Measurements from ENCODE around the gene UGT1A7. TPM values are rescaled to one million over a fixed set of nuclear protein-coding genes. Genes with fewer than 3 reads are reported as not detected.
"Not testable (repeated sequence)": the region's sequence is repeated elsewhere in the genome, so short reads cannot be mapped to it uniquely, and the experiment has no call there.

Gene UGT1A7
- total and polyA plus RNA-seq, 2 donors, result 0.08 to 2.5 TPM

DNA sequence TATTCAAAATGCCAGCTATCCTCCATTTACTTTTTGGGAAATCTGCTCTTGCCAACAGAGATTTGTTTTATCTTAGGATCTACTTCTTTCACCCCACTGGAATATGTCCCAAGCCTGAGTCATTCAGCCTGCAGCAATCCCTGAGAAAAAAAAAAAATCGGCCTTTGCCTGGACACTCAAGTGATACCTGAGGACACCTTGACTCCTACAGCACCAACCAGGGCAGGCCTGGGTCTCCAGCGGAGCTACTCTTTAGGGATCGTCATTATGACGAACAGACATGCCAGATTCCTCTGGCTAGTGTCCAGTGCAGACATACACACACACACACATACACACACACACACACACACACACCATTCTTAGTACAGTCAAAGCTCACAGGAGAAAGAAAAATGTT lies 8.7 kb downstream of the UGT1A7 start:
- no peaks in the 10 kb centered on the region for H3K36me3 ChIP-seq (ENCODE audit: insufficient read depth)
- H3K4me3 ChIP-seq (ENCODE audit: low read depth, low read length), result no peak overlapping the region
- no peak for DNase-seq (ENCODE audit: extremely low spot score)
- no peak overlapping the region for H3K27ac ChIP-seq (ENCODE audit: low read depth)
- H3K4me1 ChIP-seq (ENCODE audit: insufficient read depth), result no peaks in the 10 kb centered on the region
- WGBS, result 62% methylated on average over 4 of the region's 4 CpGs

DNA sequence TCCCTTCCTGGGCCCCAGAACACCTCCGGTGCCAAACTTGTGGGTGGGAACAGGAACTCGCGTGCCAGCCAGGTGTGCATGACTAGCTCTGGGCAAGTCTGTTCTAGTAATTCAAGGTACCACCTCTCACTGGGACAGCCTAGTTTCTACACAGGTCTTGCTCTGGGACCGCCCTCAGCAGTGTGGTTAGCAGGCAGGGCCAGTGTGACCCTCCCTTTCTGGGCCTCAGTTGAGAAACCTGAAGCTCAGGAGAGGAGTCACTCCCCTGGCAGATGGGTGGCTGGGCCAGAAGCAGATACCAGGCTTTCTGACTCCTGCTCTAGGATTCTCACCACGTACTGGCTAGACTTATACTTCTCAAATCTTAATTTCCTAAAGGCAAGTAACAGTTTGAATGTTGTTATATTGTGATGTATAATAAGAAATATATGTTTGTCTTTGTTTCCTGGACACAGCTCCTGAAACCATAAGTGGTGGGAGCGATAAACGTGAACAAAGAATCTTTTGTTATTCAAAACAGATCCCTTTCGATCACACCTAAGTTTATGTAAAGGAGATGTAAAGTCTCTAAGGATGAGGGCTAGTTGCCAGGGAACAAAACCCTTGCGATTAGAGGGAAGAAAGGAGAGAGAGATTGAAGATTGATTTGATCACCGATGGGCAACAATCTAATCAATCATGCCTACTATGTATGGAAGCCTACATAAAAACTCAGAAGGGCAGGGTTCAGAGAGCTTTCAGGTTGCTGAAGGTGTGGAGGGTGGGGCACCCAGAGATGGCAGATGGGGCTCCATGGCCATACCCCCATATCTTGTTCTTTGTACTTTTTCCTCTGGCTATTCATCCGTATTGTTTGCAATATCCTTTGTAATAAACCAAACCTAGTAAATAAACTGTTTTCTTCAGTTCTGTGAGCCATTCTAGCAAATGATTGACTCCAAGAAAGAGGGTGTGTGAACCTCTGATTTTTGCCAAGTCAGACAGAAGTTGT lies 10.0 kb downstream of the UGT1A7 start:
- 81% methylated on average over 11 of the region's 11 CpGs for WGBS
- Histone ChIP-seq H3K36me3 (ENCODE audit: insufficient read depth) (no peaks in the 10 kb centered on the region), H3K27ac (ENCODE audit: low read depth) (peak overlapping the region; percentile 34), H3K4me1 (ENCODE audit: insufficient read depth) (no peaks in the 10 kb centered on the region), H3K4me3 (ENCODE audit: low read depth, low read length) (peak overlapping the region; percentile 2)
- peak; percentile 73 for DNase-seq (ENCODE audit: extremely low spot score)

DNA sequence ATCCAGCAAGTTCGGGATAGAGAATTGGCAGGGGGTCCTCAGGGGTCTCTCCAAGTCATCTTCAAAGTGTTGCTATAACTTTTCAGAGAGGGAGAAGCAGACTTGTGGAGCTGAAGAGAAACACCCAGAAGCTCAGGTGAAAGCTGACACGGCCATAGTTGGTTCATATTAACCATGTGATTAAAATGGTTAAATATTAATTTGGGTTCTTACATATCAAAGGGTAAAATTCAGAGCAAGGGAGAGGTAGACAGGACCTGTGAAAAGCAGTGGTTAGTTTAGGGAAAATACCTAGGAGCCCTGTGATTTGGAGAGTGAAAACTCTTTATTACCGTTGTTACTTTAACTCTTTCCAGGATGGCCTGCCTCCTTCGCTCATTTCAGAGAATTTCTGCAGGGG lies 10.9 kb downstream of the UGT1A7 start, which contains the start of gene UGT1A6:
TSS of gene UGT1A6 (plus strand) at position 243 of the 400 bp plus-strand sequence. CDS start at position 358, 115 bp downstream.
- Histone ChIP-seq H3K4me3 (ENCODE audit: low read depth, low read length) (peak within 1 kb of the TSS; percentile 2), H3K27ac (ENCODE audit: low read depth) (peak within 1 kb of the TSS; percentile 34), H3K4me1 (ENCODE audit: insufficient read depth) (no peaks in the 10 kb centered on the region), H3K36me3 (ENCODE audit: insufficient read depth) (no peaks in the 10 kb centered on the region)
- no peak for DNase-seq (ENCODE audit: extremely low spot score)
- WGBS, result 83% methylated on average over 4 of the region's 4 CpGs

DNA sequence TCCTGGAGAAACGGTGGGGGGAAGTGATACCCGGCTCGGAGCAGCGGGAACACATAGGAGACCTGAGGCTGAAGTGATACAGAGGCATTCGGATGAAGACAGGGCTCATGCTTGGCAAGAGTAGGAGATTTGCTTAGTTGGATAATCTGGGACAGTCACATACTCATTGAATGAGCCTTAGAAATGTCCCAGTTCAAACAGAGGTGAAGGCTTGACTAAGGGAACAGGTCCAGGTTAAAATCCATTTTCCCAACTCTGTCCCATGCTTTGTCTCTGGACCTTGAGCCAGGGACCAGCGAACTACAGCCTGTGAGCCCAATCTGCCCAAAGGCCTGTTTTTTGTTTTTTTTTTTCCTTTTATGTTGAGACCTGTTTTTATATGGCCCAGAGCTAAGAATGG lies 12.3 kb downstream of the UGT1A7 start:
- Histone ChIP-seq H3K27ac (ENCODE audit: low read depth) (no peak overlapping the region), H3K36me3 (ENCODE audit: insufficient read depth) (no peaks in the 10 kb centered on the region), H3K4me3 (ENCODE audit: low read depth, low read length) (no peak overlapping the region), H3K4me1 (ENCODE audit: insufficient read depth) (peaks cover 1% of the 10 kb centered on the region)
- WGBS, result 77% methylated on average over 6 of the region's 6 CpGs
- DNase-seq (ENCODE audit: extremely low spot score), result no peak

DNA sequence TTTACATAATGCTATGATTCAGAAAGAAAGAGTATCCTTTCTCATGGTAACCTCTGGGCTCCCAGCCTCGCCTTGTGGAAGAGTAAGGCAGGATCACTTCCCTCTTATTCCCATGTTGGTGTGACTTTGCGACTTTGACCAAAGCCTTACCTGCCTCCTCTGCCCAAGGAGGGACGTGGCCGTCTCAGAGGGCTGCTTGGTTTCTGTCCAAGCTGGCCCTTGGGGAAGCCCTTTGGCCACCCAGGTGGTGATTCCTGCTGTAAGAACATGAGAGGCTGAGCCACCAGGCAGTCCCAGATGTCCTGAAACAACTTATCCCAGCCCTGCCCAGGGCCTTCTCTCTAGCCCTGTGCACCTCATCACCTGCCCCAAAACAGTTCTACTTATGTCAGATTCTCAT lies 17.0 kb downstream of the UGT1A7 start:
- H3K27ac ChIP-seq (ENCODE audit: low read depth), result no peak overlapping the region
- no peaks in the 10 kb centered on the region for H3K36me3 ChIP-seq (ENCODE audit: insufficient read depth)
- no peak overlapping the region for H3K4me3 ChIP-seq (ENCODE audit: low read depth, low read length)
- no peak for DNase-seq (ENCODE audit: extremely low spot score)
- peaks cover 1% of the 10 kb centered on the region for H3K4me1 ChIP-seq (ENCODE audit: insufficient read depth)
- 87% methylated on average over 4 of the region's 4 CpGs for WGBS

DNA sequence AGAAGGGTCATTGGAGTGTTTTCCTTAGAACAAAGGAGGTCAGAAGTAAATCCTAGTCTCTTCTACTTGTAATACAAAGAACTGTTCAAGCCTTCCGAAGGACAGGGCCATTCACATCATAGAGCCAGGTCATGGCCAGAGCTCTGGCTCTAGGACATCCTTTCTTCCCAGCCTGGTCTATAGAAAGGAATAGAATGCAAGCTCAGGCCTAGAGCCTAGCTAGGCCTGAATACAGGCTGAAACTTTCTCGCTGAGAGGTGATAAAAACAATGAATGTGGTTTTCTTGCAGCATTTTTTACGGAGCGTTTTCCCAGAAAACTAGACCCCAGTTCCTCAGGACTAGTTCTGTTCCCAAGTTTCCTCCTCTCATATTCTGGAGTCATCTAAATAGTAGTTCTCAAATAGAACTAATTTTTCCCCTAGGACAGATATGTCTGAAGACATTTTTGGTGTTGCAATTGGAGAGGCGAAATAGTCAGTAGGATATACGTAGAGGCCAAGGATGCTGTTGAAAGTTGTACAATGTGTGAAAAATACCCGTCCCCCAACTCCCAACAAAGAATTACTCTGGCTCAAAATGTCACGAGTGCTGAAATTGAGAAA lies 17.8 kb downstream of the UGT1A7 start:
- H3K36me3 ChIP-seq (ENCODE audit: insufficient read depth), result no peaks in the 10 kb centered on the region
- peaks cover 1% of the 10 kb centered on the region for H3K4me1 ChIP-seq (ENCODE audit: insufficient read depth)
- 84% methylated on average over 8 of the region's 8 CpGs for whole genome bisulfite sequencing
- H3K27ac ChIP-seq (ENCODE audit: low read depth), result no peak overlapping the region
- no peak for DNase-seq (ENCODE audit: extremely low spot score)
- H3K4me3 ChIP-seq (ENCODE audit: low read depth, low read length), result no peak overlapping the region

DNA sequence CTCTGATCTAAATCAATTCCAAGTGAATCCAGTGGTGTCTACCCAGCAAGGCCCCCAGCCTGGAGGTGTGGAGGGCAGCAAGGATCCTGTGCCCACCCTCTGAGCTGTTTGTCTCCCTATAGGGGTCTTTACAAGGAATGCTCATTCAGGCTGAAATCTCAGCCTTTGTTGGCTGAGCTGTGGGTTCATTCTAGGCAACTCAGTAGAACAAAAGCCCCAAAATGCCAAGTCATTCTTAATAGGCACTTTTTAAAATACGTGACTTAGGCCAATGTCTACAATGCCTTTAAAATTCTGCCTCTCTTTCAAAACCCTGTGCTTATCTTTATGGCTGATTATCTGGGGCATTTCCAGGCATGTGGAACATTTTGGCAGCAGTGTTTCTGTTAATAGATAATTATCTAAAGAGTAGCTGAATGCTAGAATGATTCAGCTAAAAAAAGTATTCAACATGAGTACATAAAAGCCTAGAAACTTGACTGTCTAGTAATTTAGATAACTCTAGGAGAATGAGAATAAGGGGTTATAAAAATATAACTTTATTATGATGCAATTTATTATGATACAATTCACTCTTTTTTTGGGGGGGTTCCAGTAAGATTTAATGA lies 18.4 kb downstream of the UGT1A7 start:
- peaks cover 1% of the 10 kb centered on the region for H3K4me1 ChIP-seq (ENCODE audit: insufficient read depth)
- H3K27ac ChIP-seq (ENCODE audit: low read depth), result no peak overlapping the region
- WGBS, result 15% methylated on average over 1 of the region's 1 CpG
- no peak overlapping the region for H3K4me3 ChIP-seq (ENCODE audit: low read depth, low read length)
- peak; percentile 75 for DNase-seq (ENCODE audit: extremely low spot score)
- no peaks in the 10 kb centered on the region for H3K36me3 ChIP-seq (ENCODE audit: insufficient read depth)

DNA sequence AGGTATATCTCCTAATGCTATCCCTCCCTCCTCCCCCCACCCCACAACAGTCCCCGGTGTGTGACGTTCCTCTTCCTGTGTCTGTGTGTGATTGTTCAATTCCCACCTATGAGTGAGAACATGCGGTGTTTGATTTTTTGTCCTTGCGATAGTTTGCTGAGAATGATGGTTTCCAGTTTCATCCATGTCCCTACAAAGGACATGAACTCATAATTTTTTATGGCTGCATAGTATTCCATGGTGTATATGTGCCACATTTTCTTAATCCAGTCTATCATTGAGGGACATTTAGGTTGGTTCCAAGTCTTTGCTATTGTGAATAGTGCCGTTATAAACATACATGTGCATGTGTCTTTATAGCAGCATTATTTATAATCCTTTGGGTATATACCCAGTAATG lies 19.1 kb downstream of the UGT1A7 start:
- not testable (repeated sequence) for H3K27ac ChIP-seq (ENCODE audit: low read depth); H3K36me3 ChIP-seq (ENCODE audit: insufficient read depth); H3K4me3 ChIP-seq (ENCODE audit: low read depth, low read length); DNase-seq (ENCODE audit: extremely low spot score); H3K4me1 ChIP-seq (ENCODE audit: insufficient read depth)
- WGBS, result 89% methylated on average over 5 of the region's 5 CpGs

DNA sequence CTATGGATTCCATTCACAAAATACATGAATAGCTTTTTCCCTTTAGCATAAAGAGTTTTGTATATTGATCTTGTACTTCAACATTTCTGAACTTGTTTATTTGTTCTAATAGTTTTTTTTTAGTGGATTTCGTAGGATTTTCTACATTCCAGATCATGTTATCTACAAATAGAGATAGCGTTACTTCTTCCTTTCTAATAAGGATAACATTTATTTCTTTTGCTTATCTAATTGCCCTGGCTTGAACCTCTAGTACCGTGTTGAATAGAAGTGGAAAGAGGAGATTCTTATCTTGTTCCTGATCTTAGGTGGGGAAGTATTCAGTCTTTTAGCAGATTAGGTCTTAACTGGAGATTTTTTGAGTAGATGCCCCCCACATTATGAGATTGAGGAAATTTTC lies 20.5 kb downstream of the UGT1A7 start:
- Histone ChIP-seq H3K4me1 (ENCODE audit: insufficient read depth) (peaks cover 1% of the 10 kb centered on the region), H3K36me3 (ENCODE audit: insufficient read depth) (no peaks in the 10 kb centered on the region), H3K4me3 (ENCODE audit: low read depth, low read length) (no peak overlapping the region), H3K27ac (ENCODE audit: low read depth) (no peak overlapping the region)
- DNase-seq (ENCODE audit: extremely low spot score), result no peak
- WGBS, result 35% methylated on average over 3 of the region's 3 CpGs

DNA sequence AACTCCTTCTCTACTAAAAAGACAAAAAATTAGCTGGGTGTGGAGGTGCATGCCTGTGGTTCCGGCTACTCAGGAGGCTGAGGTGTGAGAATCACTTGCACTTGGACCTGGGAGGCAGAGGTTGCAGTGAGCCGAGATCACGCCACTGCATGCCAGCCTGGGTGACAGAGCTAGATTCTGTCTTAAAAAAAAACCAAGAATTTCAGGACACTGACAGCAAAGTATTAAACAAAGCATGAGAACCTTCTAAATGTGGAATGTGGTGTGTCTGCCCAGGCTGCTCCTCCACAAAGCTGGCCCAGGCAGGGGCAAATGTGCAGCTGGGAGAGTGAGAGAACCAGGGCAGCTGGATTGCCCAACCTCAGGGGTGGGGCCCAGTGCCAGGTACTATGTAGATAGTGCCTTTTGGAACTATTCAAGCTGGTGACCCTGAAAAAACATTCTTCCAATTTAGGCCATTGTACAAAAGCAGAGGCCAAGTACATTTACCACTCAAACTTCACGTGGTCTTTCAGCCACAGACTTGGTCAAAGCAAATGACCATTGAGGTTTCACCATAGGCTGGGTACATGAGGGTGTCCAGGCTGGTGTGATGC lies 24.3 kb downstream of the UGT1A7 start:
- WGBS, result 64% methylated on average over 4 of the region's 4 CpGs
- H3K4me3 ChIP-seq (ENCODE audit: low read depth, low read length), result no peak overlapping the region
- no peak for DNase-seq (ENCODE audit: extremely low spot score)
- H3K36me3 ChIP-seq (ENCODE audit: insufficient read depth), result no peaks in the 10 kb centered on the region
- H3K27ac ChIP-seq (ENCODE audit: low read depth), result no peak overlapping the region
- H3K4me1 ChIP-seq (ENCODE audit: insufficient read depth), result no peaks in the 10 kb centered on the region

DNA sequence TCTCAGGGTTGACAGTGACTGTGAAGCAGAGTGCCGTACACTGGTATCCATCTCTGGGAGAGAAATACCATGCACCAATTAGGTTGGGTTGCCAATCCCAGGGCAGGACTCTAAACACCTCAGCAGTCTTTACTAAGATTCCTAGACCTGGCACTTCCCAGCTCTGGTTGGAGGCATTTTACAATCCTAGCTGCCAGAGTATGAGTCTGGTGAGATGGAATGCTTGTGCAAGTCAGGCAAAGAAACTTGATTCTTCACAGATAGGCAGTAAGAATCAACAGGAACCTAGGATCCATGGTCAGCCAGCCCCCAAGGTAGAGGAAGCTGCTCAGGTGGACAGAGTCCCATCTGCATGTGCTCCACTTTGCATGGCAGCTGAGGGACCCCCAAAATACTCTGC lies 25.0 kb downstream of the UGT1A7 start:
- WGBS, result 2% methylated on average over 1 of the region's 1 CpG
- H3K36me3 ChIP-seq (ENCODE audit: insufficient read depth), result no peaks in the 10 kb centered on the region
- no peak overlapping the region for H3K4me3 ChIP-seq (ENCODE audit: low read depth, low read length)
- no peaks in the 10 kb centered on the region for H3K4me1 ChIP-seq (ENCODE audit: insufficient read depth)
- H3K27ac ChIP-seq (ENCODE audit: low read depth), result no peak overlapping the region
- DNase-seq (ENCODE audit: extremely low spot score), result no peak

DNA sequence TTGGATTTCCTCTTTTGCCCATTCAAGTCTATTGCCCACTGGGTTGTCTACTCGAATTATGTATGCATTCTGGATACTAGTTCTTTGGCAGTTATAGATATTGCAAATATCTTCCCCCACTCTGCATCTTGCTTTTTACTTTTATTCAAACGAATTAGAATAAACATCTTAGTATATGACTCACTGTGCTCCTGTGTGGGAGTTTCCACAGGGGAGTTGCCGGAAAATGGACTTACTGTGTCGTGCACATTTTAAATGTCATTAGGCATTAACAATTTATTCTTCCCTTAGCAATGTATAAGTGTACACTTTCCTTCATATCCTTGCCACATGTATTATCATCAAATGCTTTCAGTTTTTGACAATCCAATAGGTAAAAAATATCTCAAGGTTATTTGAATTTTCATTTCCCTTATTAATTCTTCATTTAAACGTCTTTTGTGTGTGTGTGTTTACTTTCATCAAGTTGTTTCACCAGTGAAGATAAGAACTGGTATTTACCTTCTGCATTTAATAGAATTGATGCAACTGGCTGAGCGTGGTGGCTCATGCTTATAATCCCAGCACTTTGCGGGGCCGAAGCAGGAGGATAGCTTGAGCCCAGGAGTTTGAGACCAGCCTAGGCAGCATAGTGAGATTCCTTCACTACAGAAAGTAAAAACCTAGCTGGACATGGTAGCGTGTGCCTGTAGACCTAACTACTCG lies 26.4 kb downstream of the UGT1A7 start:
- no peak for DNase-seq (ENCODE audit: extremely low spot score)
- WGBS, result 60% methylated on average over 10 of the region's 10 CpGs
- no peaks in the 10 kb centered on the region for H3K4me1 ChIP-seq (ENCODE audit: insufficient read depth)
- no peaks in the 10 kb centered on the region for H3K36me3 ChIP-seq (ENCODE audit: insufficient read depth)
- H3K27ac ChIP-seq (ENCODE audit: low read depth), result no peak overlapping the region
- no peak overlapping the region for H3K4me3 ChIP-seq (ENCODE audit: low read depth, low read length)

DNA sequence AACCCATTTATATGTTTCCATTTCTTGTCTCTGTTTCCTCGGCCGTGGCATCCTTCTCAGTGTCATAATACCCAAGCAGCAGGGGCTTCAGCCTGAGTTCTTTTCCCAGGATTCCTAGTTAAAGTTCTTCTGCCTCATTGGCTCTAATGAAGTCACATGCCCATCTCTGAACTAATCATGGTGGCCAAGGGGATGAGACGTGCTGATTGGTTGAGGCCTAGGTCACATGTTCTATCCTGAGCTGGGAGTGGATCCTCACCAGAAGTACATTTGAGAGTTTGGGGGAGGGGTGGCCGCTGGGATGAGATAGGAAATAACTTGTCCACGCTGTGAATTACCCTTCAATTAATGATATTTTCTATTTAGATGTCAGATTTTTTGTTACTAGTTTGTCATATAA lies 27.2 kb downstream of the UGT1A7 start:
- WGBS, result 85% methylated on average over 5 of the region's 5 CpGs

More for the DNA sequence above, 27.2 kb downstream of the UGT1A7 start:
- DNase-seq (ENCODE audit: extremely low spot score), result no peak
- Histone ChIP-seq H3K27ac (ENCODE audit: low read depth) (no peak overlapping the region), H3K4me3 (ENCODE audit: low read depth, low read length) (no peak overlapping the region), H3K4me1 (ENCODE audit: insufficient read depth) (no peaks in the 10 kb centered on the region), H3K36me3 (ENCODE audit: insufficient read depth) (no peaks in the 10 kb centered on the region)
